Endothelial cell (in vitro differentiated cells): Measurements from ENCODE around the gene ARL8B. TPM values are rescaled to one million over a fixed set of nuclear protein-coding genes. Genes with fewer than 3 reads are reported as not detected.

ENCODE experiments used
- DNase-seq: peaks from one replicate; pipeline ENCODE4 v3.0.0; 2021; ENCODE audit warnings: low spot score
- H3K27ac Mint-ChIP-seq: one replicate; pipeline ENCODE4 v1.8.0; 2021; ENCODE audit warnings: mixed read lengths, inconsistent platforms; ENCODE audit not compliant: unreplicated experiment
- H3K27me3 Mint-ChIP-seq: one replicate; pipeline ENCODE4 v1.8.0; 2021; ENCODE audit warnings: mild to moderate bottlenecking, moderate library complexity, mixed read lengths, inconsistent platforms; ENCODE audit not compliant: unreplicated experiment
- H3K36me3 Mint-ChIP-seq: one replicate; pipeline ENCODE4 v1.8.0; 2021; ENCODE audit warnings: mild to moderate bottlenecking, low read depth, mixed read lengths, inconsistent platforms; ENCODE audit not compliant: unreplicated experiment
- H3K4me1 Mint-ChIP-seq: one replicate; pipeline ENCODE4 v1.8.0; 2021; ENCODE audit warnings: mild to moderate bottlenecking, mixed read lengths, inconsistent platforms; ENCODE audit not compliant: unreplicated experiment
- H3K4me3 Mint-ChIP-seq: one replicate; pipeline ENCODE4 v1.8.0; 2021; ENCODE audit warnings: mild to moderate bottlenecking, mixed read lengths, inconsistent platforms; ENCODE audit not compliant: unreplicated experiment
- H3K9me3 Mint-ChIP-seq: one replicate; pipeline ENCODE4 v1.8.0; 2021; ENCODE audit warnings: mixed read lengths, inconsistent platforms; ENCODE audit not compliant: unreplicated experiment
- CTCF ChIP-seq: fragments of 200-600 bp; sonication (generic); IDR thresholded peaks from one replicate; pipeline ENCODE4 v1.5.0; 2021; ENCODE audit warnings: antibody characterized with exemption; ENCODE audit not compliant: unreplicated experiment
- total RNA-seq: library from RNA; stranded (reverse); fragmentation: NEBNext Ultra II Directional; extraction: Animal tissue kit (Norgen Biotek cat#: 25700); gene quantifications from one replicate; pipeline ENCODE4 v1.2.1, GENCODE V29; 2021; ENCODE audit not compliant: unreplicated experiment

The ARL8B gene
- total RNA-seq, 1 donor from 2014 or later: 34.4 TPM

DNA sequence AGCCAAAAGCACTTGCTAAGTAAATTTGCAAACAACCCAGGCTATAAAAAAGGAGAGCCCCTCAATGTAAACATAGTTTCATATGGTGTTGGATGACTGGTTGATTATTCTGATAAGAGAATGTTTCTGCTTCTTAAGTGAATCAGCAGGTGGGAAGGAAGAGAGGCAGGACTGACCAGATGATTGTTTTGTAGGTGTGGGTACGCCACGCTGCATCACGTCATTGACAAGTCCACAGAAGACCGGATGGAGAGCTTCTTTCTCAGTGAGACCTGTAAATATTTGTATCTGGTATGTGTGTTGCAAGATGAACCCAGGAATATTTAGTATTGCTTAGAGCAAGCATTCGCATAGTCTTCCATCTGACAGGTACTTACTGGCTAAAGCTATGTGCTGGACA is 88.8 kb downstream of the ARL8B start:
- Mint-ChIP-seq H3K4me3 (no peak overlapping the region), H3K36me3 (peaks cover 71% of the 10 kb centered on the region), H3K4me1 (no peaks in the 10 kb centered on the region), H3K27me3 (peaks cover 1% of the 10 kb centered on the region), H3K27ac (no peak overlapping the region), H3K9me3 (no peaks in the 10 kb centered on the region)
- no peak for DNase-seq
- no peak for TF ChIP-seq CTCF

GRCh38 chr3:5212628-5213573 is 90.8 kb downstream of the ARL8B start:
- no peak for DNase-seq
- H3K9me3 Mint-ChIP-seq: no peaks in the 10 kb centered on the region
- H3K36me3 Mint-ChIP-seq: peaks cover 62% of the 10 kb centered on the region
- H3K27me3 Mint-ChIP-seq: peaks cover 1% of the 10 kb centered on the region
- no peak overlapping the region for H3K27ac Mint-ChIP-seq
- no peak overlapping the region for H3K4me3 Mint-ChIP-seq
- no peak for TF ChIP-seq CTCF
- no peaks in the 10 kb centered on the region for H3K4me1 Mint-ChIP-seq

- no peak for DNase-seq
- peak overlapping the region; percentile 44 for H3K4me3 Mint-ChIP-seq
- H3K4me1 Mint-ChIP-seq: no peaks in the 10 kb centered on the region
These were observed 91.5 kb downstream of the ARL8B start for GRCh38 chr3:5213574-5213966.

DNA sequence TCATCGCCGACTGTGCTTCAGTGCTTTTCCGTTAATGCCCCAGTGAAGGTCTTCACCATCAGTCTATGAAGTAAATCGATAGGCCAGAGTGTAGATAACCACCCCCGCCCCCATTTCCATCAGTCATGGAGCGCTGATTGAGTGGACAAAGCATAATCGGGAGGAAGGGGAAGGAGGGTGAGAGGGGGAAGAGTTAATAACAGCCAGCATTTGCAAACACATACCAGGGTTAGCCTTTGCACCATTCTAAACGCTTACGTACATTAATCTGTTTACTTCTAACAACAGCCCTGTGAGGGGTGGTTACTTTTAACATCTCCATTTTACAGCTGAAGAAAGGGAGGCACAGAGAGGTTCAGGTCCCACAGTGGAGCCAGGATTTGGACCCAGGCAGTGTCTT is 92.3 kb downstream of the ARL8B start:
- H3K4me1 Mint-ChIP-seq: no peaks in the 10 kb centered on the region
- peaks cover 52% of the 10 kb centered on the region for H3K36me3 Mint-ChIP-seq

More at GRCh38 chr3:5213574-5213966, 91.5 kb downstream of the ARL8B start:
- Mint-ChIP-seq H3K27me3 (peaks cover 1% of the 10 kb centered on the region), H3K36me3 (peaks cover 58% of the 10 kb centered on the region), H3K9me3 (no peaks in the 10 kb centered on the region), H3K27ac (no peak overlapping the region)
- no peak for TF ChIP-seq CTCF

More for the DNA sequence above, 92.3 kb downstream of the ARL8B start:
- Mint-ChIP-seq H3K4me3 (no peak overlapping the region), H3K27me3 (peaks cover 1% of the 10 kb centered on the region), H3K9me3 (no peaks in the 10 kb centered on the region), H3K27ac (no peak overlapping the region)
- DNase-seq: no peak
- no peak for TF ChIP-seq CTCF
